Ovary (tissue), 3 donors: ENCODE results near the gene DEAF1.

ENCODE experiments used
- EP300 ChIP-seq: sonication (generic); formaldehyde crosslinking; IDR thresholded peaks from one replicate; pipeline ENCODE4 v1.6.1; 2017; ENCODE audit warnings: antibody characterized with exemption
- POLR2A ChIP-seq: fragments of 450-650 bp; IDR thresholded peaks from one replicate; pipeline ENCODE4 v1.6.1; 2017; ENCODE audit warnings: antibody characterized with exemption, mild to moderate bottlenecking, moderate library complexity
- TF ChIP-seq, protein P1 (sequence below), 3 donors: fragments of 450-650 bp in 2 of 3; fragments of 200-600 bp in 1 of 3; IDR thresholded peaks; one replicate each; pipeline versions ENCODE4 v1.5.1 to v1.8.0; 2016 to 2022; ENCODE audit warnings: antibody characterized with exemption in 3 of 3, mild to moderate bottlenecking in 1 of 3
- donor health status: DM: no; HTN: no; CAD: no.

DNA sequence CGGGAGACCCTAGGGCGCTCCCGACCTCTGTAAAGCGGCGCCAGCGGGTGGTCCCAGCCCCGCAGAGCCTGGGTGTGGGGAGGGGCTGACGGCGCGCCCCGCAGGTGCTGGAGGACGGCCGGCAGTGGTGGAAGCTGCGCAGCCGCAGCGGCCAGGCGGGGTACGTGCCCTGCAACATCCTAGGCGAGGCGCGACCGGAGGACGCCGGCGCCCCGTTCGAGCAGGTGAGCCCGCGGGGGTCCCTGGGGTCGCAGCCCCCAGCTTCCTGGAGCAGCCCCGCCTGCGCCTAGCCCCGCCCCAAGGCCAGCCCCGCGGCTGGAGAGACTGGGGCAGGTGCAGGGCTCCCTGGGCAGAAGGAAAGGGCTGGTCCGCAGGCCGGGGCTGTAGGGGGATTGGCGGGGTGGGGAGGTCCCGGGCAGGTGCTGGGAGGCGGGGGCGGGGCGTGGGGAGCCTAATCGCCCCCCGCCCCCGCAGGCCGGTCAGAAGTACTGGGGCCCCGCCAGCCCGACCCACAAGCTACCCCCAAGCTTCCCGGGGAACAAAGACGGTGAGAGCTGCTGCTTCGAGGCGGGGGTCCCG, 30.7 kb upstream of the DEAF1 start:
- TF ChIP-seq POLR2A (no peak), EP300 (no peak)
- TF ChIP-seq, protein P1, sequence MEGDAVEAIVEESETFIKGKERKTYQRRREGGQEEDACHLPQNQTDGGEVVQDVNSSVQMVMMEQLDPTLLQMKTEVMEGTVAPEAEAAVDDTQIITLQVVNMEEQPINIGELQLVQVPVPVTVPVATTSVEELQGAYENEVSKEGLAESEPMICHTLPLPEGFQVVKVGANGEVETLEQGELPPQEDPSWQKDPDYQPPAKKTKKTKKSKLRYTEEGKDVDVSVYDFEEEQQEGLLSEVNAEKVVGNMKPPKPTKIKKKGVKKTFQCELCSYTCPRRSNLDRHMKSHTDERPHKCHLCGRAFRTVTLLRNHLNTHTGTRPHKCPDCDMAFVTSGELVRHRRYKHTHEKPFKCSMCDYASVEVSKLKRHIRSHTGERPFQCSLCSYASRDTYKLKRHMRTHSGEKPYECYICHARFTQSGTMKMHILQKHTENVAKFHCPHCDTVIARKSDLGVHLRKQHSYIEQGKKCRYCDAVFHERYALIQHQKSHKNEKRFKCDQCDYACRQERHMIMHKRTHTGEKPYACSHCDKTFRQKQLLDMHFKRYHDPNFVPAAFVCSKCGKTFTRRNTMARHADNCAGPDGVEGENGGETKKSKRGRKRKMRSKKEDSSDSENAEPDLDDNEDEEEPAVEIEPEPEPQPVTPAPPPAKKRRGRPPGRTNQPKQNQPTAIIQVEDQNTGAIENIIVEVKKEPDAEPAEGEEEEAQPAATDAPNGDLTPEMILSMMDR (IDR thresholded peaks at IDR 0.05) = no peak
